HG03571 (cell line): ENCODE results near the gene NCAM1.

Source experiments
- ATAC-seq: cut with Tn5 transposase; IDR thresholded peaks from one replicate; pipeline ENCODE4 v1.9.1; 2021; ENCODE audit not compliant: unreplicated experiment

NCAM1 gene

DNA sequence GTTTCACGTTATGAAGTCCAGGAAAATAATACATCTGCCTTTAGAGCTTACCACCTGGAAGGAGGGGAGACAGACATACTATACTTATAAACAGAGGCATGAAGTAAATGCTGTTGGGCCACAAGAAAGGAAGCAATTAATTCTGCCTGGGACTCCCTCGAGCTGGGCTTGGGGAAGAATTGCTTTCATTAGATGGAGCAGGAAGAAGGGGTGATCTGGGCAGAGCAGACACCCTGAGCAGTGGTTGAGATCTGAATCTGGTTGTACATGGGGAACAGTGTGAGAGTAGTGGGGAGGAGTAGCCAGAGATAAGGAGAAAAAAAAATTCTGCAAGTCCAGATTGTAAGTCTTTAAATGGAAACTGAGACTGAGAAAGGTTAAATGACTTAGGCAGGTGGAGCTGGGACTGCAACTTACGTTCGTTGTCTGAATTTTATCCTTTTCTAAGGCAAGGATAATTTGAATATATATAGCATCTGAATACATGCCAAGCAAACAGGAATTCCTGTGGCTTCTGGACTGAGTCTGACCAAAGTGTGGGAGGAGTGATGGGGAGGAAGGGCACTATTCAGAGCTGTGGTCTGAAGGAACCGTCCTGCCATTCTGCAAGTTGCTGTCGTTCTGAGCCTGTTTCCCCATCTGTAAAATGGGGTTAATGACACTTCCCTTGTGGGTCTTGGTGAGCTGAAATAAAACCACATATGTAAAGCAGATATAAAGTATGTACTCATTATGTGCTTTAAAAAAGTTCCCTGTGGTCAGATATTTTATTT is 7.9 kb downstream of the NCAM1 start:
- no peak for ATAC-seq

DNA sequence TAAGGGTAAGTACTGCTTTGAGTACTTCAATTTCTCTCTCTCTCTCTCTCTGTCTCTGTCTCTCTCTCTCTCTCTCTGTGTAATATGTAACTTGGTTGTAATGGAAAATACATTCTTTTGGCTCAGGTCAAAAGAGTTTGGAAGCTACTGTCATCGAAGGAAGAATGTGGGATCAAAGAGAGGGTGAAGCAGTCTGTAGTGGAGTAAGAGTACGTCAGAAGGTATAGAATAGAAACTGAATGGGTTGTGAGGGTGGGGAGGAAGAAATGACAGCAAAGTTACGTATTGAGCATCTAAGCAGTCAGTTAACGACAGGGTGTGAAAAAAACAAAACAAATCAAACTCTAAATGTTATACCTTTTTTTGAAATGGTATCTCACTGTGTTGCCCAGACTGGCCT is 10.0 kb downstream of the NCAM1 start:
- ATAC-seq, result no peak

DNA sequence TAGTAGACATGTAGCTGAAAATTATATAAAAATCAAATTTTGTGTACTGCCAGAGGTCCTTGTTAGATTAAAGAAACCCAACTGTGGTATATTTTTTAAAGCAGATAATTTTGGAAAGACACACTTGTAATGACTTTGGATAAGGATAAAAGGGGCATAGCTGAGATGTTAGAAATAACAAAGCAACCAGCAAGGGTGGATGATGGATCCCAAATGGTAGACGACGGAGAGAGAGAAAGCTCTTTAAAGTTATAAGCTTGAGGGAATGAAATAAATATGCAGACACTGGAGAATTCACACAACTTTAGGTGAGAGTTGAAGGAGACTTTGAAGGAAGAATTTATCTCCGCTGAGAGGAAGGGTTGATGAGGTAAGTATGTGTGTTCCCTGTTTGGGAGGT is 10.6 kb downstream of the NCAM1 start:
- no peak for ATAC-seq

DNA sequence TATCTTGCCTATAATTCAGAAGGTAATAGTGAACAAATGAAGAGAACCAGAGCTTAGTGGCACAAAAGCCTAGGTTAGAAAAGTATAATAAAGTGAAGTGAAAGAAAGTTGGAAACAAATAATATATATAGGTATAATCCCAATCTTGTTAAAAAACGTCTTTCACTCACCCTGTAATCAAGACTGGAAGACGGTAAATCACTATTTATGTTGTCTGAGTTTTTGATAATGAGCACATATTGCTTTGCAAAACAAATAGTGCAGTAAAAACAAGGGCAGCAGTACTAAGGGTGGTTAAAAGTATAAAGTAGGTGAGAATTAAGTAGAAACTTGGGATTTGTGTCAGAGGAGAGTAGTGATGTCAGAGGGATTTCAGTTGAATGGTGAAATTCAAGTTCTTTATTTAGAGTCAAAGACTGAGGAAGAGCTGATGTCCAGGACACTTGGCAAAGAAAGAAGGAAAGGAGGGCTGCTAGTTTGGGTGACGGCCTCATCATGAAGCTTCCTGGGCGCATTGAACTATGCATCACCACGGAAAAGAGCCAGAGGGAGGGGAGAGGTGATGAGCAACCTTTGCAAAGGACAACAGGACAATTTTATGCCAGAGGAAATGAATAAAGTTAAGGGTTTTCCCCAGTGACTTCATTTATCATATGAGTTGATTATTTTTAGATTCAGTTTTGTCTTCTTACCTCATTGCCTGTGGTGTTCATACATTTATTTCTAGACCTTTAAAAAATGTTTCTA is 11.4 kb downstream of the NCAM1 start:
- ATAC-seq, result no peak

- ATAC-seq, result no peak
Observed at GRCh38 chr11:112975051-112975450, 13.8 kb downstream of the NCAM1 start.

GRCh38 chr11:112975493-112975892 is 14.3 kb downstream of the NCAM1 start:
- no peak for ATAC-seq

DNA sequence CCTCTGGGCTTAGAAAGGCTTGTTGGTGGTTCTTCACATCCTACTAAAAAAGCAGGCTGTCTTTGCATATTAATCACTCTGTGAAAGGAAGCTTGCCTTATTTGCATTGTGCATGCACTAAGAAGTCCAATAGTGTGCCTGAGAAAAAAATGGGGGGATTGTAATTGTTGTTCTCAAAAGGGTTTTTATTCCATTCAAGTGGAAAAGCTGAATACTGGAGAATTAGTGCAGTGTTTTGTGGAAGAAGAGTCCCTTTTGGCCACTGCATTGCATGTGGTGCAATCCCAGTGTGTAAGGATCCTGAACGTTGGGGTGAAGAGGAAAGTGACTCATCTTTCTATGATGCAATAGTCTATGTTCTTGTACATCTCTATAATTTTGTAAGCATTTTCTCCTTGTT is 16.5 kb downstream of the NCAM1 start:
- no peak for ATAC-seq

GRCh38 chr11:112983887-112984286 is 22.7 kb downstream of the NCAM1 start:
- ATAC-seq, result no peak

DNA sequence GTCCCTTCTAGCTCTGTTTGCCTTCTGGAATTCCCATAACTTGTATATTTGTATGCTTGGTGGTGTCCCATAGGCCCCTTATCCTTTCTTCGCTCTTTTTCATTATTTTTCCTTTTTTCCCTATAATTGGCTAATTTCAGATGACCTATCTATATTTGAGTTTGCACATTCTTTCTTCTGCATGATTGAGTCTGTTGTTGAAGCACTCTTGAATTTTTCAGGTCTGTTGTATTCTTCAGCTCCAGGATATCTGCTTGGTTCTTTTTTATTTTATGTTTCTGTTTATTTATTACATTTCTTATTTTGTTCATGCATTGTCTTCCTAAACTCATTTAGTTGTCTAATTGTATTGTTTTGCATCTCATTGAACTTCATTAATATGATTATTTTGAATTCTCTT is 28.0 kb downstream of the NCAM1 start:
- no peak for ATAC-seq

DNA sequence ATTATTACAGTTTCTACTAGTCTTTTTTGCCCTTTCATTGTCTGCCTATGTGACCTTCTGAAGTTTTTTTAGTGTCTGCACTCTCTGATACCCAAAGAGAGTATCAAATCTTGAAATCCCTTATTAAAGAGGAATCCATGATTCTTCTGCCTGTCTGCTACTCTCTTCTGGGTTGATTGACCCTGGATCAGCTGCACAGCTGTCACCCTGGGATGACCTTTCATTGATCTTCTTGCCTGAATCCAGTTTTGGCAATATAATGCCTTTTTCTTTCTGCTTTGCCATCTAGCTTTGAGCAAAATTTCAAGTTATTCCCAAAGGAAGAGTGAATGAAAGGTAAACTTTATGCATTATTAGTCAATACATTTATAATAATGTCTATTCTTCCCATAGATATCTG is 32.6 kb downstream of the NCAM1 start:
- ATAC-seq, result no peak

- no peak for ATAC-seq
Observed at GRCh38 chr11:112995423-112996090, 34.3 kb downstream of the NCAM1 start.

DNA sequence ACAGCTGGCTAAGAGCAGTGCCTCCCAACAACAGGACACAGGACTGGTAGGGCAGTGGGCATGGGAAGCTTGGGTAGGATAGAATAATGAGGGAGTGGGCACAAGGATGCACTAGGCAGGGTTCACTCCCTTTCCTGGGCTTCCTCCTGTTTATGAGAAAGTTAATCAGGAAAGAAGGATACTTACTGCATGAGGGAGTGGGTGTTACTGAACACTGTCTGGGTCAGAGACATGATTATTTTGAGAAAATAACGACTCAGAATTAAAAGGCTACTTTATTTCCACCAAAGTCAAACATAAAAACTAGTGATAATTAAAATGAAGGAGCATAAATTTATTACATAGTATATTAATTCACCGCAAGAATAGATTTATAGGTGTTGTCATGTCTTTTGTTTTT is 35.8 kb downstream of the NCAM1 start:
- ATAC-seq, result no peak

GRCh38 chr11:112997857-112998466 is 36.7 kb downstream of the NCAM1 start:
- ATAC-seq, result no peak

DNA sequence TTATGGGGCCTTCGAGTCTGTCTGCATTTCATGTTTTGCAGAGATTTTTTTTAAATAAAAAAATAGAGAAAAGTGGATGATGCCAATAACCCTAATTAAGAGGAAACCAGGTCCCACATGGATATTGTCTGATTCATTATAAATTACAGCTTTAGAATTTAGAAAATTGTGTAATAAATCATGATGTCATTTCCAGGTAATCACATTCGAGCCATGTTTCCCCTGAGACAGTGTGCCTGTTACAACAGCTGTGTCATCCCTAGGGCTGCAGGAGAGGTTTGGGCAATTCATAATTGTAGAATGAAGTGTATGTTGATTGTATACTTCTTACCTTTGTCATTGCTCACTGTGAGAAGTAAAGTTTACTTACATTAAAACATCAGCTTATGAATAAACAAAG is 38.3 kb downstream of the NCAM1 start:
- no peak for ATAC-seq

GRCh38 chr11:113001709-113002108 is 40.5 kb downstream of the NCAM1 start:
- ATAC-seq, result no peak

DNA sequence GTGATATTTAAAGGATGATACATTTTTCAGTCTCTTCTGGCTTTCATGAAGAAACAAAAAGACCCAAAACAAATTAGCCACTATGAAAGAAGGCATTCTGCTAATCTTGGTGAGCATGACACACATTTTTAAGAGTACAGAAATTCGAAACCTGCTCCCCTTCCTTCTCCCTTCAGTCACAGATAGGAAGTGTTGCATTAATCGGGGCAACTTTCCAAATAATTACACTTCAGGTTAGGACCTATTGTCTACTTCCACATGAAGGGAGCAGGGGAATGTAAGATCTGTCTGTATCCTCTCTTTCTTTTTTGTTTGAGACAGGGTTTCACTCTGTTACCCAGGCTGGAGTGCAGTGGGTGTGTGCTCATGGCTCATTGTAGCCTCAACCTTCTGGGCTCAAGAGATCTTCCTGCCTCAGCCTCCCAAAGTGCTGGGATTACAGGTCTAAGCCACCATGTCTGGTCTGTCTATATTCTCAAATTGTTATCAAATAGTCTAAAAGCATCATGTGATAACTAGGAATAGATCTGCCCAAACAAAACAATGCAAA is 45.8 kb downstream of the NCAM1 start:
- no peak for ATAC-seq

- no peak for ATAC-seq
Observed at GRCh38 chr11:113014262-113015097, 53.3 kb downstream of the NCAM1 start.

GRCh38 chr11:113015098-113015455 is 53.9 kb downstream of the NCAM1 start:
- ATAC-seq, result no peak

DNA sequence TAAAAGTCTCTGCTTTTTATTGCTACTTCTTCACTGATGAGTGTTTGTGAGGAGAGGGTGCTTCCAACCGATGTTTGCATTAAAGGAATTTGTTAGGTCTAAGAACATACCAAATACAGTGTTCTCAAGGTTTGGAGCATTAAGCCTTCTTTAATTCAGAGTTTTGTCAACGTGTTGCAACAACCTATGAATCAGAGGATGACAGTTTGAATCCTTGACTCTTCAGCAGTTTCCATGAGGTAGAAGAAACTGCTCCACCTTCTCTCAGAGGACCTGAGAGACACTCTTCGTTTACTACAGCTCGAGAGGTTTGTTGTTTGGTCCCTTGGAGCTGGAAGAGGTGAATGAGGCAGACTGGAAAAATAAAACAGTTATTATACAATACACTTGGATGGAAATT is 55.7 kb downstream of the NCAM1 start:
- no peak for ATAC-seq

- ATAC-seq, result no peak
Observed at GRCh38 chr11:113018913-113019312, 57.7 kb downstream of the NCAM1 start.

GRCh38 chr11:113019711-113020110 is 58.5 kb downstream of the NCAM1 start:
- no peak for ATAC-seq
